Measurements from ENCODE around the gene TEKT4.

DNA sequence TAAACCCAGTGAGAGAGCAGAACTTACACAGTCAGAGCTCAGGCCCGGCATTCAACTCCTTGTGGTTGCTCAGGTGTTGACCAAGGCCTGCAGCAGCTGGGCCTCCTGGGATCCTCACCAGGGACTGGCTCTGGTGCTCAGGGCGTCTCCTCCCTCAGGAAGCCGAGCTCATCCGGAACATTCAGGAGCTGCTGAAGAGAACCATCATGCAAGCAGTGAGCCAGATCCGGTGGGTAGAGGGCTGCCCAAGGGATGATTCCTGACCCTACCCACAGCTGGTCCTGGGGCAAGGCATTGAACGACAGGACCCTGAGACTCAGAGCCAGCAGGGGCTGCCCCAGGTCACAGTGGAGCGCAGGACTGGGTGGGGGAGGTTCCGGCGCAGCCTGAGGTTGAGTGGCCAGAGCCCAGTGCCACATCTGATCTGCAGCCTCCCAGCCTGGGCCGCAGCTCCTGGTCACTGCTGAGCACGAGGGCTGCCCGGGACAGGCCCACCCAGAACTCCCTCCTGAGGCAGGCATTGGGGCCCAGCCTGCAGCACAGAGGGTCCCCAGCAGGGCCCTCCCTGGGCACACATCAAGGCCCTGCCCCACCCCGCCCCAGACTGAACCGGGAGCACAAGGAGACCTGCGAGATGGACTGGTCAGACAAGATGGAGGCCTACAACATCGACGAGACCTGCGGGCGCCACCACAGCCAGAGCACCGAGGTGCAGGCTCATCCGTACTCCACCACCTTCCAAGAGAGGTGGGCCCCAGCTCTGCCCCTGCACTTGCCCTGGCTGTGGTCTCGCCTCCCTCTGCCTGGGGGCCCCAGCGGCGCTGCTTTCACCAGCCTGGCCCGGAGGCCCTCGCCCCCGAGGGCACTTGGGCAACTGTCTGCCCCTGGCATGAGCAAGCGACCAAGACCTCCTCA lies 2.4 kb downstream of the TEKT4 start:
- TF ChIP-seq GATA2 (IDR thresholded peaks at IDR 0.05; ENCODE audit: insufficient read depth, insufficient read length, low read depth, low read length) (no peak), EZH2 (IDR thresholded peaks at IDR 0.05; ENCODE audit: borderline replicate concordance, low read depth, low read length, severe bottlenecking) (no peak)
- TF ChIP-seq, protein P1, sequence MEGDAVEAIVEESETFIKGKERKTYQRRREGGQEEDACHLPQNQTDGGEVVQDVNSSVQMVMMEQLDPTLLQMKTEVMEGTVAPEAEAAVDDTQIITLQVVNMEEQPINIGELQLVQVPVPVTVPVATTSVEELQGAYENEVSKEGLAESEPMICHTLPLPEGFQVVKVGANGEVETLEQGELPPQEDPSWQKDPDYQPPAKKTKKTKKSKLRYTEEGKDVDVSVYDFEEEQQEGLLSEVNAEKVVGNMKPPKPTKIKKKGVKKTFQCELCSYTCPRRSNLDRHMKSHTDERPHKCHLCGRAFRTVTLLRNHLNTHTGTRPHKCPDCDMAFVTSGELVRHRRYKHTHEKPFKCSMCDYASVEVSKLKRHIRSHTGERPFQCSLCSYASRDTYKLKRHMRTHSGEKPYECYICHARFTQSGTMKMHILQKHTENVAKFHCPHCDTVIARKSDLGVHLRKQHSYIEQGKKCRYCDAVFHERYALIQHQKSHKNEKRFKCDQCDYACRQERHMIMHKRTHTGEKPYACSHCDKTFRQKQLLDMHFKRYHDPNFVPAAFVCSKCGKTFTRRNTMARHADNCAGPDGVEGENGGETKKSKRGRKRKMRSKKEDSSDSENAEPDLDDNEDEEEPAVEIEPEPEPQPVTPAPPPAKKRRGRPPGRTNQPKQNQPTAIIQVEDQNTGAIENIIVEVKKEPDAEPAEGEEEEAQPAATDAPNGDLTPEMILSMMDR (IDR thresholded peaks at IDR 0.05; ENCODE audit: extremely low read depth in 1 of 2, insufficient read depth in 1 of 2, low read depth in 1 of 2, low read length in 2 of 2) = no peak

All from endothelial cell of umbilical vein (primary cell).